ENCODE data around the gene TMEM63B.
"Not testable (repeated sequence)": the region's sequence is repeated elsewhere in the genome, so short reads cannot be mapped to it uniquely, and the experiment has no call there.

Gene TMEM63B

GRCh38 chr6:44189257-44189656, 61.9 kb downstream of the TMEM63B start:
- H3K4me3 ChIP-seq (ENCODE audit: low read depth, low read length): no peak overlapping the region

GRCh38 chr6:44190715-44191114, 63.4 kb downstream of the TMEM63B start:
- H3K4me3 ChIP-seq (ENCODE audit: low read depth, low read length): no peak overlapping the region

DNA sequence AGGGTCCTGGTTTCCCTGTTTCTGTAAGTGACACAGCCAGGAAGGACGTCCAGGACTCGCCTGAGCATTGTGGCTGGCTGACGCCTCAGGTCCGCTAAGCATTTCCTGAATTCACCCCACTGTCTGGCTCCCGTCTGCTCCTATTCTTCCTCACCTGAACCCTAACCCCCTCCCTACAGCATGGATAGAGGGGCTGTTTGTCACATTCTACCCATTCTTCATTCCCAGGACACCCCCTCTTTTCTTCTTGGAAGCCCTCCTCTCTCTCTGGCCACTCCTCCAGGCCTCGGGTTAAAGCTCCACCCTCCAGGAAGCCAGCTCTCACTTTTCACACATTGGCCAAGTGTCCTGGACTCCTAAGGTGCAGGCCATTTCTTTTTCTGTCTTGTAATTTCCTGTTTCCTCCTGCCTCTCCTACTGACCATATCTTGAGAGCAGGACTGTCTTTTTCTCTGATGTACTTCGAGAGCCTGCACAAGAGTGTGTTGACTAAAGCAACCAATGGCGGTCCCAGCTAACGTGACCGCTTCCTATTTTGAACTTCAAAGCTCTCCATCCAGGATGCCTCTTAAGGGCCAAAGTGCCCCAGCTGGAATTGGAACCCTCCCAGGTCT, 65.2 kb downstream of the TMEM63B start:
- no peak overlapping the region for H3K4me3 ChIP-seq (ENCODE audit: low read depth, low read length)

GRCh38 chr6:44193307-44193910, 66.1 kb downstream of the TMEM63B start:
- no peak overlapping the region for H3K4me3 ChIP-seq (ENCODE audit: low read depth, low read length)

DNA sequence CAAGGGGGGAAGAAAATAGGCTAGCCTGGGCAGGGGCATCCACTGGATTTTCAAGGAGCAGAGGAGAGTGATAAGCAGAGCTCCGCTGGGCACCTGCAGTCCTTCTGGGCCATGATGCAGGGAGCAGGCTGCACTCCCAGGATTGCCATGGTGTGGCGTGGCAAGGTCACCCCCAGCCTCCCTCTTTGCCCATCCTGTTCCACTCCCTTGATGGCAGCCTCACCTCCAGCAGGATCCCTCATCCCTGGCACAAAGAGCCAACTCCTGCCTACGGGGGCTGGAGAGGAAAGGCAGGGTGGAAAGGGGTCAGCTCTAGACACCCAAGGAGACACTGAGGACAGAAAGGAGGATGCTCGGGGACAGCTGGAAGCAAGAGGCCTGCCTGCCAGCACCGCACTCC, 67.0 kb downstream of the TMEM63B start:
- H3K4me3 ChIP-seq (ENCODE audit: low read depth, low read length): no peak overlapping the region

DNA sequence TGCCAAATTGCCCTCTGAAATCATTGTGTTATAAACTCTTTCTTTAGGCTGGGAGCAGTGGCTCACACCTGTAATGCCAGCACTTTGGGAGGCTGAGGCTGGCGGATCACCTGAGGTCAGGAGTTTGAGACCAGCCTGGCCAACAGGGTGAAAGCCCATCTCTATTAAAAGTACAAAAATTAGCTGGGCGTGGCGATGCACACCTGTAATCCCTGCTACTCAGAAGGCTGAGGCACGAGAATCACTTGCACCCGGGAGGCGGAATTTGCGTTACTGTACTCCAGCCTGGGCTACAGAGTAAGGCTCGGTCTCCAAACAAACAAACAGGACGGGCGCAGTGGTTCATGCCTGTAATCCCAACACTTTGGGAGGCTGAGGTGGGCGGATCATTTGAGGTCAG, 69.0 kb downstream of the TMEM63B start:
- H3K4me3 ChIP-seq (ENCODE audit: low read depth, low read length): not testable (repeated sequence)

DNA sequence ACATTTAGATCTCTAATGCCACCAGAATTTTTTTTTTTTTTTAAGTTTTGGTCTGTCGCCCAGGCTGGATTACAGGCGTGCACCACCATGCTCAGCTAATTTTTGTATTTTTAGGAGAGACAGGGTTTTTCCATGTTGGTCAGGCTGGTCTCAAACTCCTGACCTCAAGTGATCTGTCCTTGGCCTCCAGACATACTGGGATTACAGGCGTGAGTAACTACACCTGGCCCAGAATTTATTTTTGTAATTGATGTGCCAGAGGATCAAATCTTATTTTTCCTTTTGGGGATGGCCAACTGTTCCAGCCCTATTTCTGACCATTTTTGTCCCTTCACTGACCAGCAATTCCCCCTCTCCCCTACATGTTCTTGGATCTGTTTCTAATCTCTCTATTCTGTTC, 71.3 kb downstream of the TMEM63B start:
- H3K4me3 ChIP-seq (ENCODE audit: low read depth, low read length): no peak overlapping the region

DNA sequence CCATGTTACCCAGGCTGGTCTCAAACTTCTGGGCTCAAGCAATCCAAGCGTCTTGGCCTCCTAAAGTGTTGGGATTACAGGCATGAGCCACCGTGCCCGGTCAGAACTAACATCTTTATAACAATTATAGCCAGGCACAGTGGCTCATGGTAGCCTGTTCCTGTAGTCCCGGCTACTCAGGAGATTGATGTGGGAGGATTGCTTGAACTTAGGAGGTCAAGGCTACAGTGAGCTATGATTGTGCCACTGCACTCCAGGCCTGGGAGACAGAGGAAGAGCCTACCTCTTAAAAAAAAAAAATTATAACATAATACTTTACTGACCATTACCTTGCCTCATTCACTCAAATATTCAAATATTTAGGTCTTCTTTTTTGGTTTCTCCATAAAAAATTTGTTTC, 72.5 kb downstream of the TMEM63B start:
- H3K4me3 ChIP-seq (ENCODE audit: low read depth, low read length): no peak overlapping the region

GRCh38 chr6:44201200-44201599, 73.8 kb downstream of the TMEM63B start:
- no peak overlapping the region for H3K4me3 ChIP-seq (ENCODE audit: low read depth, low read length)

GRCh38 chr6:44201638-44202303, 74.4 kb downstream of the TMEM63B start:
- no peak overlapping the region for H3K4me3 ChIP-seq (ENCODE audit: low read depth, low read length)

DNA sequence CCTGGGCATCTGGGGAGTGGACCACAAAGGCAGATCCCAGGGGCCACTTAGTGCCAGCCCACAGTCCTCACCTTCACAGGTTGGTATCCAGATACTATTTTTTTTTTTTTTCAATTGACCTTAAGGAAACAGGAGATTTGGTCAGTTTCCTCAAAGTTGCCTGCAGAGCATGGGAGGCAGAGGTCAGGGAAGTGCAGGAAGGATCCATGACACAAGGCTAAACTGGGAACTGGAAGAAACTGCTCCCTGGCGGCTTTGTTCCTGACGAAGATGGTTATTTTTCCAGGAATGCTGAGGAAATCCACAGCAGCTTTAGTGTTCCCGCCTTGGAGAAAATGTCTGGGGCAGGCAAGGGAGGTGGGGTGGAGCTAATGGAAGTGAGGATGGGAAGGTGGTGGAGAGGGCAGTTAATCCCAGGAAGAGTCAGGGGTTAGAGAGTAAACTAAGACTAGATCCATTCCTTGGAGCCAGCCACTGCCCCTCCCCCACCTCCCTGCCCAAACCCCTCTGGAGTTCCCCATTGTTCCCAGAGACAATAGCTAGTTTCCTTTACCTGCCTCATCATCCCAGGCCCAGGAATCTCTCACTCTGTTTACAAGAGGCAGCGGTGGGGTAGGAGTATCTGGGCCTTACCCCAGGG, 75.1 kb downstream of the TMEM63B start:
- no peak overlapping the region for H3K4me3 ChIP-seq (ENCODE audit: low read depth, low read length)

- no peak overlapping the region for H3K4me3 ChIP-seq (ENCODE audit: low read depth, low read length)
These were observed 75.8 kb downstream of the TMEM63B start for GRCh38 chr6:44202972-44203750.

- H3K4me3 ChIP-seq (ENCODE audit: low read depth, low read length): no peak overlapping the region
These were observed 76.6 kb downstream of the TMEM63B start for GRCh38 chr6:44203955-44204354.

All from iPS-11a (cell line).